ENCODE results near the gene KHSRP. TPM values are rescaled to one million over a fixed set of nuclear protein-coding genes. Genes with fewer than 3 reads are reported as not detected.
A peak's percentile ranks its signal among the peaks of the same experiment; 100 is the strongest.

The KHSRP gene
- total and polyA plus RNA-seq, 2 of the 13 experiments (the other 11 are each of a cell fraction or from before 2014, with no cell fraction given): 72.1 to 129 TPM

- no peak for TF ChIP-seq IKZF1 (IDR thresholded peaks at IDR 0.05)
- TF ChIP-seq MED8 (CRISPR knock-in tag; IDR thresholded peaks at IDR 0.05; ENCODE audit: insufficient replicate concordance): peak; percentile 51
- no peak for TF ChIP-seq ZBTB33 (CRISPR knock-in tag; IDR thresholded peaks at IDR 0.05)
- peak; percentile 97 for TF ChIP-seq ELF1 (CRISPR knock-in tag; IDR thresholded peaks at IDR 0.05)
- TF ChIP-seq ZFP37 (CRISPR knock-in tag; IDR thresholded peaks at IDR 0.05; ENCODE audit: borderline replicate concordance): no peak
- peak; percentile 67 for TF ChIP-seq RXRA (CRISPR knock-in tag; IDR thresholded peaks at IDR 0.05)
- no peak for TF ChIP-seq DBP (CRISPR knock-in tag; IDR thresholded peaks at IDR 0.05; ENCODE audit: not compliant biosample characterization)
- peak; percentile 76 for TF ChIP-seq NR2C2 (CRISPR knock-in tag; IDR thresholded peaks at IDR 0.05; ENCODE audit: borderline replicate concordance)
- no peak for TF ChIP-seq ZMAT5 (CRISPR knock-in tag; IDR thresholded peaks at IDR 0.05; ENCODE audit: borderline replicate concordance, low read depth)
- peak; percentile 53; the same call in 1 of the 2 replicates for TF ChIP-seq SPEN (CRISPR knock-in tag; IDR thresholded peaks at IDR 0.05; ENCODE audit: low read depth)
- TF ChIP-seq ARID5B (CRISPR knock-in tag; IDR thresholded peaks at IDR 0.05): peak; percentile 26; the same call in 1 of the 2 replicates
- TF ChIP-seq FOXP4 (CRISPR knock-in tag; IDR thresholded peaks at IDR 0.05): 0 out of 2 replicates have a peak, but pooled peaks have one; percentile 28
- TF ChIP-seq JARID2 (CRISPR knock-in tag; IDR thresholded peaks at IDR 0.05; ENCODE audit: insufficient replicate concordance): no peak
- TF ChIP-seq EP300 (IDR thresholded peaks at IDR 0.05; ENCODE audit: low read depth in 2 of 2, low read length in 2 of 2): no peak
- no peak for TF ChIP-seq EP300 (CRISPR knock-in tag; IDR thresholded peaks at IDR 0.05; ENCODE audit: borderline replicate concordance)
- no peak for TF ChIP-seq ARID2 (CRISPR knock-in tag; IDR thresholded peaks at IDR 0.05; ENCODE audit: borderline replicate concordance)
- TF ChIP-seq GTF3A (CRISPR knock-in tag; conservative IDR thresholded peaks at IDR 0.05): no peak
- TF ChIP-seq ERF (CRISPR knock-in tag; IDR thresholded peaks at IDR 0.05): 0 out of 2 replicates have a peak, but pooled peaks have one; percentile 25
- no peak; the same call in 1 of the 2 replicates for TF ChIP-seq PHF20 (CRISPR knock-in tag; IDR thresholded peaks at IDR 0.05)
- no peak for TF ChIP-seq ISL2 (CRISPR knock-in tag; IDR thresholded peaks at IDR 0.05)
Measured at GRCh38 chr19:6464070-6464873, 39.7 kb upstream of the KHSRP start, which contains the start of gene CRB3 (continued).
